Measurements from ENCODE around the gene ZNF423. TPM values are rescaled to one million over a fixed set of nuclear protein-coding genes. Genes with fewer than 3 reads are reported as not detected.

ZNF423 gene
- total RNA-seq, 1 experiment from 2014 or later = not detected

DNA sequence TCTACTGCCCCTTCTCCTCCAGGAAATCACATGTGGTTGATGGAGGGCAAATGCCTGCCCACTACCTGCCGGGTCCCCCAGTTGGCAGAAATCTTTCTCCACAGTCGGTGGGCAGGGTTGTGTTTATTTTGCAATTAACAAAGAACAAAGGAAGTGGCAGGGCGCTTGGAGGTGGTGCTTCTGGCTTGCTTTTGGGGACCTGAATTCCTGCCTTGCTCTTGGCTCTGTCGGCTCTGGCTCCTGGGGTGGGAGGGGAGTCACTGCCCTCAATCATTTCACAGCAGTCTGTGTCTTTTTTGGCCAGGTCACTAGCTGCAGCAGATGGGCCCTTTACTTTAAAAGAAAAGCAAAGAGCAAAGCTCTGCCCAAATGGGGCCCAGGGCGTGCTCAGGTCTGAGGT, 413.1 kb downstream of the ZNF423 start:
- DNase-seq (ENCODE audit: low read depth) = no peak

DNA sequence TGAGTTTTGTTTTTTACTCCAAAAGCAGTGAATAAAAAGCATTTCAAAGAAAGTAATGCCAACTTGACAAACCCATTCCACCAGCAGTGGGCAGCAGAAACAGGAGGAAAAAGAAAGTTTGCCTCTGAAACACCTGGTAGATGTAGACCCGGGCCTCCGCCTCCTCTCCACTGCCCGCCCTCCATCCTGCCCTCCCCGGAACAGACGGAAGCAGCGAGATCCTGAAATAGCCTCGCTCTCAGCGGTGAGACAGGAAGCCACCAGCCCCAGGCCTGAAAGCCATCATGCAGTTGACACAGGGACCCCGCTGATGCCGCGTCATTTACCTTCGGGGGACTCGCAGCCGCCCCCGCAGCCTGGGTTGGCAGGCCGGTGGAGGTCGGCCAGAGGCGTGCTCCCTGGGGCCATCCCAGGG, 414.5 kb downstream of the ZNF423 start:
- peak; percentile 3 for DNase-seq (ENCODE audit: low read depth)

DNA sequence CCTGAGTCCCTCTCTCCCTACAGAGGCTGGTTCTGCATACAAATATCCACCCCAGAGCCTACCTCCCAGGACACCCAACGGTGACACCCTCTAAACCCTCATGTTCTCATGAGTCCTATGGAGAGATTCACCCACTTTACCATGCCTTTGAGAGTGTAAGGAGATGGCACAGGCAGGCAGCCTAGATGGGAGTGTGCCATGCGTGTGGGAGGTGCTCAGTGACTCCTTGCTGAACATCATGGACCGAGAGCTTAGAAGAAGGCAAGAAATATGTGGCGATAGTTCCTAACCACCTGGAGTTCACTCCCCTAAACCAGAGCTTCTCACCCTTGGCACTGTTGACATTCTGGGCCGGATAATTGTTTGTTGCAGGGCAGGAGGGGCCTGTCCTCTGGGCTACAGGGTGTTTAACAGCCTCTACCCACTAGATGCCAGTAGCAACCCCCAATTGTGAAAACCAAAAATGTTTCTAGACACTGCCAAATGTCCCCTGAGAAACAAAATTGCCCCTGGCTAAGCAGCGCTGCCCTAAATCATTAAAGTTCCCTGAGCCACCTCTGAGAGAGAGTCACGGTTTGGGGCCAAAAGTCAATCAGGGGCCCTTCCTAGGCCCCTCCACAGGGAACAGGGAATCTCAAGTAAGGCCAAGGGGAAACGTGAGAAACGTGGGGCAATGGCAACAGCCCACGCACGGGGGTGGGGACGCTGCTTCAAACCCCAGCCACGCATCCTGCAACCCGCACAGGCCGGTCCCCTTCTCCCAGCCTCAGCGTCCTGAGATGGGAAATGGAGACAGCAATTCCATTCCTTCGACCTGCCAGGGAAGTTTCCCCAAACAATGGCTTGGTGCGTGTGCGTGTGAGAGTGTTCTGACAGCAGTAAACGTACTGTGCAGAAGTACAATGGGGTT, 415.5 kb downstream of the ZNF423 start:
- no peak for DNase-seq (ENCODE audit: low read depth)

DNA sequence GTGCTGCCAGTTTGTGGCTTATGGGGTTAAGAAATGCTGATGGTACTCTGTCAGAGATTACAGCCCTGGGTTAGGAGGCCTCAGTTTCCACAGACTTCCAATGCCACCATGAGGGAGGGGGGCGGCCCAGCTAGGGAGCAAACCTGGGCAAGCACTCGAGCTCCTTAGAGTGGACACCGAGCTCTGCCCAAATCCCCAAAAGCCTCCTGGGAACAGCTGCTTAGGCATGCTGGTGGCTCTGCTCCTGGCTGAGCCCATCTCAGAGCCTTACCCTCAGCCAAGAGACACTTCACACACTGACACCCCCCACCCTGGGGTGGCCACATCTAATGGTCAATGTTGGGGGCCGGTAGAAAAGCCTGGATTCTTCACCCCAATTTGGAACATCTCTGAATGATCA, 416.2 kb downstream of the ZNF423 start:
- DNase-seq (ENCODE audit: low read depth) = no peak

DNA sequence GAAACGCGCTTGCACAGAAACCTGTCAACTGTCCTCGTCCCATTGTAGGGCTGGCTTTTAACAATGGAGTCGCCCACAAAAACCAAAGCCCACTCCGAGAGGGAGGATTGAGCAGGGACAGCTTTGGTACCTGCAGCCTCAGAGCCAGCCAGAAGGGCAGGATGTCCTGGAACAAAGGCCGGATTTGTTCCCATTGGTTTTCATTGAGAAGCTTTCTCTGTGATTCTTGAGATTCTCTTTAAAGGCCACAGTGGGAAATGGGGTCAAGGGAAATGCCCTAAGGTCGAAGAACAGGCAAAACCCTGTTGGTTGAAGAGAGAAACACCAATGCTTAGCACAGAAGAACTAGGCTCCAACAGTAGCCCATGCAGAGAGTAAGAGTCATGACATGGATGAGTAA, 416.9 kb downstream of the ZNF423 start:
- DNase-seq (ENCODE audit: low read depth) = no peak

Small RNAs within 50 kb of the gene (small RNA-seq; reads per million reads assigned to genes)
- gene MRPS21P7 = not detected
- not detected for gene MRPS21P8

Other genes starting within 250 kb of the ZNF423 start
- gene CNEP1R1, start 169.1 kb upstream of the ZNF423 start, total RNA-seq (2014; rRNA removed; shearing (Covaris generic)) = 13.7 and 17.9 TPM in 2 replicates
- gene HEATR3, start 209.9 kb upstream of the ZNF423 start, total RNA-seq (2014; rRNA removed; shearing (Covaris generic)) = 24.5 and 27.0 TPM in 2 replicates